HG03060 (cell line): ENCODE measurements around the gene MSH5.
"Not testable (repeated sequence)": the region's sequence is repeated elsewhere in the genome, so short reads cannot be mapped to it uniquely, and the experiment has no call there.

Experiments used
- ATAC-seq: cut with Tn5 transposase; IDR thresholded peaks from one replicate; pipeline ENCODE4 v1.9.1; 2021; ENCODE audit warnings: low read depth, moderate number of reproducible peaks; ENCODE audit not compliant: unreplicated experiment

The MSH5 gene

GRCh38 chr6:31795616-31796298 lies 56.0 kb downstream of the MSH5 start, which contains the start of gene VARS1:
Gene VARS1 (minus strand): TSS chr6:31795752. CDS start chr6:31795217, 535 bp downstream.
- no peak for ATAC-seq

GRCh38 chr6:31796993-31797385 lies 57.2 kb downstream of the MSH5 start:
- ATAC-seq, result no peak

- ATAC-seq, result no peak
These were observed 57.8 kb downstream of the MSH5 start for GRCh38 chr6:31797588-31797987.

- no peak for ATAC-seq
These were observed 60.0 kb downstream of the MSH5 start for GRCh38 chr6:31799781-31800180.

GRCh38 chr6:31801031-31801927 lies 61.5 kb downstream of the MSH5 start:
- ATAC-seq, result not testable (repeated sequence)

- no peak for ATAC-seq
These were observed 66.2 kb downstream of the MSH5 start for GRCh38 chr6:31805939-31806469.

- ATAC-seq, result peak; percentile 76
These were observed 66.9 kb downstream of the MSH5 start, which contains the start of gene LSM2 for GRCh38 chr6:31806470-31807272. Gene LSM2 (minus strand): TSS chr6:31806966. CDS start chr6:31806757, 209 bp downstream.

- ATAC-seq, result not testable (repeated sequence)
These were observed 68.8 kb downstream of the MSH5 start for GRCh38 chr6:31808599-31808998.

GRCh38 chr6:31811645-31812044 lies 71.8 kb downstream of the MSH5 start:
- ATAC-seq, result no peak
